Measurements from ENCODE around the gene EFNA5.

Gene EFNA5

DNA sequence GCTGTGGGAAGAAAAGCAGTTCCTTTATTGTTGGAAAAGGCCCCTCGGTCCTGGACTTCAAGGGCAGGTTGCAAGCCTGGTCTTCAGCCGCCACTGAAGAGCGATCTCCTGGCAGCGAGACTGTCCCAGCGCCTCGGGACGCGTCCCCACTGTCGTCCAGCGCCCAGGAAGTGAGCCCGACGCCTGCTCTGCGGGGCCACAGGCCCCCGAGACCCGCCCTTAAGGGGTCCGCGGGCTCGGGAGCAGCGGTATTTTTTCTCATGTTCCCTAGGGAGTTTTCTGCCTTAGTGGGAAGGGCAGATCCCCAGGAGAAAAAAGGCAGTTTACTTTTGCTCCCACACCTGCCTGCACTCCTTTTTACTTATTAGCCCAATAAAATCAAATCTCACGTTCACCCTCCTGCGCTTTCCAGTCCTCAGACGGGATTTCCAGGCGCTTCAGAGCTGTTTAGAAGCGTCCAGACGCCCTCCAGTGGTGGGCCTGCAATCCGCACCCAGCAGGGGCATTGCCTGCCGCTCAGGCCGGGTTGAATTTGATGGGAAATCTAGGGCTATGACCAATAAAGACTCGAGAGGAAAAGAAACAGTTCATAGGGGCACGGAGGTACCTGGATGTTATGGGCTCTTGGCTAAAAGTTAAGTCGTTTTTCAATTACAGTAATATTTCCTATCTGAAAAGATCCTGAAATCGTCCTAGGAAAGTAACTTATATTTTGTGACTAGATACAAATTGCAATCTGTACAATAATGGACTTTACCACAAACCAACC, 2.8 kb upstream of the EFNA5 start:
- TF ChIP-seq, protein P1, sequence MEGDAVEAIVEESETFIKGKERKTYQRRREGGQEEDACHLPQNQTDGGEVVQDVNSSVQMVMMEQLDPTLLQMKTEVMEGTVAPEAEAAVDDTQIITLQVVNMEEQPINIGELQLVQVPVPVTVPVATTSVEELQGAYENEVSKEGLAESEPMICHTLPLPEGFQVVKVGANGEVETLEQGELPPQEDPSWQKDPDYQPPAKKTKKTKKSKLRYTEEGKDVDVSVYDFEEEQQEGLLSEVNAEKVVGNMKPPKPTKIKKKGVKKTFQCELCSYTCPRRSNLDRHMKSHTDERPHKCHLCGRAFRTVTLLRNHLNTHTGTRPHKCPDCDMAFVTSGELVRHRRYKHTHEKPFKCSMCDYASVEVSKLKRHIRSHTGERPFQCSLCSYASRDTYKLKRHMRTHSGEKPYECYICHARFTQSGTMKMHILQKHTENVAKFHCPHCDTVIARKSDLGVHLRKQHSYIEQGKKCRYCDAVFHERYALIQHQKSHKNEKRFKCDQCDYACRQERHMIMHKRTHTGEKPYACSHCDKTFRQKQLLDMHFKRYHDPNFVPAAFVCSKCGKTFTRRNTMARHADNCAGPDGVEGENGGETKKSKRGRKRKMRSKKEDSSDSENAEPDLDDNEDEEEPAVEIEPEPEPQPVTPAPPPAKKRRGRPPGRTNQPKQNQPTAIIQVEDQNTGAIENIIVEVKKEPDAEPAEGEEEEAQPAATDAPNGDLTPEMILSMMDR (IDR thresholded peaks at IDR 0.05; ENCODE audit: low read depth, low read length, missing control alignments) = peak; percentile 95
- H3K4me3 ChIP-seq (ENCODE audit: low read depth, low read length) = peak overlapping the region; percentile 66
- DNase-seq (ENCODE audit: low read depth) = peak; percentile 56

DNA sequence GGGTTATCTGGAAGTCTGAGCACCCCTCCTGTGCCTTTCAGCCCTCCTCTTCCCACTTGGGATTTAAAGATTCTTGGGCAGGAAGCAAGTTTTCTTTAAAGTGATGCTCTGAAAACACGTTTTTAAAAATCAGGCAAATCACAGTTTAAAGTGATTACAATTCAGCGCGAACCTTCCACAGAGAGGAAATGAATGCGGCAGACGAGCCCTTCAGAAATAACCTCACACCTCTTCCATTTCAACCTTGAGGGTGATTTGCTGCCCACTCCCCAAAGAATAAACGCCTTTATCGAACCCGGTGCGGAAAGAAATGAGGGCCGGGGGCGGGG, 2.3 kb upstream of the EFNA5 start:
- TF ChIP-seq, protein P1 (IDR thresholded peaks at IDR 0.05; ENCODE audit: low read depth, low read length, missing control alignments) = no peak
- peak overlapping the region; percentile 66 for H3K4me3 ChIP-seq (ENCODE audit: low read depth, low read length)
- DNase-seq (ENCODE audit: low read depth) = no peak

DNA sequence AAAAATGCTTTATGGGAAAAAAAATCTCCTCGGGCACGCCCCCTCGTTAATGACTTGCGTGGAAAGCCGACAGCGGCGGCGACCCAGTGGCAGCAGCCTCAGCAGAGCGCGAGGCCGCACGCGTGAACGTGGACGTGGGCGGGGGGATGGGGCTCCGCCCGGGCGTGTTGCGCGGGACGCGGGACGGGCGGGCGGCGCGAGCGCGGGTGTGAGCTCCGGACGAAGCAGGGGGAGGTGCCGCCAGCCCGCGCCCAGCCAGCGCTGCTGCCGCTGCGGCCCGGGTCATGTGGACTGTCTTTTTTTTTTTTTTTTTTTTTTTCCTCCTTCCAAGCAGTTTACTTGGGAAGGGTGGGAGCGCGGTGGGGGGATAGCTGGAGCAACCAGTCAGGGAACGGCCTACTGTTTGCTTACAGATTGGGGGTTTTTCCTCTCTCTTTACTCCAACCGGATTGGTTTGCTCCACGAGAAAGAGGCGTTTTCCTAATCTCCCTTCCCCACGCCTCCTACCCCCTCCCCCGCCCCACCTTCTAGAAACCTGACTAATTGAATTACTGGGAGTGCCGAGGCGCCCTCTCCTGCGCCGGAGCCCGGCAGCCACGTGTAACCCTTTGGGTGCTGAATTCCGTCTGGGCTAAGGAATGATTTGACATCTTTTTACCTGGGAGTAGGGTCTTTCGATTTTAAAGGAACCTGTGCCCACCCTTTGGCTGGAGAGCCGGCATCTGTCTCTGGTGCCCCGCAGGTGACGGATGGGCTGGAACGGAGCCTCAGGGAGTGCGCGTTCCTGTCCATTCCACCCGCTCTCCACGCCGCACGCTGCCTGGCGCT, 1.7 kb upstream of the EFNA5 start:
- TF ChIP-seq, protein P1 (IDR thresholded peaks at IDR 0.05; ENCODE audit: low read depth, low read length, missing control alignments) = no peak
- H3K4me3 ChIP-seq (ENCODE audit: low read depth, low read length) = peak overlapping the region; percentile 66
- no peak for DNase-seq (ENCODE audit: low read depth)

DNA sequence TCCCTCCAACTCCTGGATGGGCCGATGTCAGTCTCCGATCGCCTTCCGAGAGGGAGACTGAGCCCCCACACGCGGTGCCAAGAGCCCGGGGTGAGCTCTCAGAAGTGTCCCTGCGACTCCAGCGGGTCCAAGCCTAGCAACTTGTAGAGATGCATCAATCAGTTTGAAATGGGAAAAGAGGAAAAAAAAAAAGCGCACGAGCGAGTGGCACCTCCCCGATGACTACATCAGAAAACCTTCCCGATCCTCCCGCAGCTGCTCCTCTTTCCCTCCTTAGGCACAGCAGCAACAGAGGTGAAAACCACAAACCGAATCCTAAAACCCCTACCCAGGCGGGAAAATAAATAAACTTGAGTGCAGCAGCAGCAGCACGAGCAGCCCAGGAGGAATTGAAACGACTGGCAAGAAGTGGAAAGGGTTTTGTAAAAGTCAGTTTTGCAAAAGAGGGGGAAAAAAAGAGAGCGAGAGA, 1.0 kb upstream of the EFNA5 start:
- no peak for DNase-seq (ENCODE audit: low read depth)
- TF ChIP-seq, protein P1 (IDR thresholded peaks at IDR 0.05; ENCODE audit: low read depth, low read length, missing control alignments) = no peak
- H3K4me3 ChIP-seq (ENCODE audit: low read depth, low read length) = peak overlapping the region; percentile 66

DNA sequence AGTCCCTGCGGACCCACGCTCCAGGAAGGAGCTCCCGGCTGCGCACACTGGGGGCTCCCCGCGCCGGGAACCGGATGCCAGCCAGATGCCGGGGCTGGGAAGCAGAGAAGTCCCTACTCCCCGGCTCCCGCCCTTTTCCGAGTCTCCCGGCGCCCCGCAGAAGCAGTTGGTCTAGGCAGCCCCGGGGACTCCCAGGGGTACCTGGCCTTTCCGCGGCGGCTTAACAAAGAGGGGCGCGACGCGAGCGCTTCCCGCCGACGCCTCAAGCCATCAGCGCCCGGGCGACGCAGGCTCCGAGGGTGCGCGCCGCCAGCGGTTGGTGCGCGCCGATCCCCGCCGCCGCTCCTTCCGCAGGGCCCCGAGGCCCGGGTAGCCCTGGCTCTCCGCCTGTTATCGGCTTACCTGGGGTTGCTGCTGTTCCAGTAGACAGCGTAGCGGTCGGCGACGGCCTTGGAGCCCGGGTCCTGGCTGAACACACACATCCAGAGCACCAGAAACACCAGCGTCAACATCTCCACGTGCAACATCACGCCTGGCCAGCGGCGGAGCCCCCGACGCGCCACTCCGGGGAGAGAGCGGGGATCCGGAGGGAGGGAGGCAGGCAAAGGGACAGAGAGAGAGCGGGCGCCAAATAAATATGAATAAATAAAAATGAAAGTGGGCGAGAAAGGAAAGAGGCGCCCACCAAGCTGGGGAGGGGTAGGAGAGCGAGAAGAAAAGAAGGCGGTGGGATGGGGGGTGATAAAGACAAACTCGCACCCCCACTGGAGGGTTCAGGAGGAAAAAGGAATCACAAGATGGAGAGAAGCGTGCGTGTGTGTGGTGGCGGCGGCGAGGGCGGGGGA, 428 bp downstream of the EFNA5 start:
- peak overlapping the region; percentile 66 for H3K4me3 ChIP-seq (ENCODE audit: low read depth, low read length)
- TF ChIP-seq, protein P1 (IDR thresholded peaks at IDR 0.05; ENCODE audit: low read depth, low read length, missing control alignments) = no peak
- DNase-seq (ENCODE audit: low read depth) = no peak

DNA sequence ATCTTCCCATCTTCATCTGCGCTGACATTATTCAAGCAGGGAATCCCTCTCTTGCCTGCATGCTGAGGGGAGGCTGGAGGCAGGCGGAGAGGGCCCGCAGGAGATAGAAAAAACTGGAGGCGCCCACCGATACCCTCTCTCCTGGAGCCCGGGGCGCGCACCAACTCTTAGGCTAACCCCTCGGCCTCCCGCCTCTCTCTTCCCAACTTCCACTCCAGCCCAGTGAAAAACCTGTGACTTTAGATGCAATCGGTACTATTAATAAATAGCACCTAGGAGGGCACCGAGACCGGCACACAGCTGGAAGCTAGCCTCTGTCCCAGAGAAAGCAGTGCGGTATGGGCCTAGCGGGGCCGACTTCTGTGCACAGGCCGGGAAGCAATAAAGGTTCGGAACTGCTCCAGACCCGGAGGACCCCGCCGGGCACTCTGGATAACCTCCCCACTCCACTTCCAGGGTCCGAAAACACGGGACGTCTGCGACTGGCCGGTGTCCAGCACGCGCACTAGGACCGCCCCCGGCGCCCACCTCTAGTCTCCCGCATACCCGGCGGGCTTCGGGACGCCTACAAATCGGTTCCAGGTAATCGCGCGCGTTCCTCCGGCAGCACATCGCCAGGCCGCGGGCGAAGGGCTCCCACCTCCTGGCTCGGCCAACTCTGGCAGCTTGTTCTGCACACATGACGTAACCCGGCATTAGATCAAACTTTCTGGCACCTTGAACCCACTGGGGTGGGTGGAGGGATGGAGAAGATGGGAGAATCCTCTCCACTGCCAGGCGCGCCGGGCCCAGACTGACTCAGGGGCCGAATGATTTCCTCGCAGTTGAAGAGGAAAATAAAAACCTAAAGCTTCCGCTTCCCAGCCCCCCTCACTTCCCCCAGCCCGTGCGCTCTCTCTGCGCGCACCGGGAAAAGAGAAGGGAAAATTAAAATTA, 1.4 kb downstream of the EFNA5 start:
- H3K4me3 ChIP-seq (ENCODE audit: low read depth, low read length) = peak overlapping the region; percentile 66
- DNase-seq (ENCODE audit: low read depth) = no peak
- TF ChIP-seq, protein P1 (IDR thresholded peaks at IDR 0.05; ENCODE audit: low read depth, low read length, missing control alignments) = no peak

Measured in GM12864 (cell line).